Right lobe of liver (tissue), 6 donors: Measurements from ENCODE around the gene FOXB1. TPM values are rescaled to one million over a fixed set of nuclear protein-coding genes. Genes with fewer than 3 reads are reported as not detected.
A peak's percentile ranks its signal among the peaks of the same experiment; 100 is the strongest.

Experiments
- ATAC-seq, 4 donors: fragments of 200-7000 bp; cut with Tn5 transposase; one replicate each; pipeline ENCODE4 v1.9.1; 2020; ENCODE audit warnings: mild to moderate bottlenecking in 4 of 4, moderate library complexity in 4 of 4
- DNase-seq, 3 donors: peaks; one replicate each; pipeline ENCODE4 v3.0.0-alpha.2; 2020
- H3K27ac ChIP-seq, 3 donors: fragments of 200-600 bp; one replicate each; pipeline ENCODE4 v1.8.0; 2022
- H3K27me3 ChIP-seq, 2 donors: fragments of 200-600 bp; one replicate each; pipeline ENCODE4 v1.8.0; 2022
- H3K36me3 ChIP-seq, 4 donors: fragments of 200-600 bp; sonication (generic) in 1 of 4; one replicate each; pipeline versions ENCODE4 v1.5.1 to v1.8.0; 2017 to 2022; ENCODE audit warnings: control low read depth in 1 of 4
- H3K4me1 ChIP-seq, 4 donors: fragments of 200-600 bp; sonication (generic) in 1 of 4; one replicate each; pipeline versions ENCODE4 v1.5.1 to v1.8.0; 2017 to 2022; ENCODE audit warnings: control low read depth in 1 of 4
- H3K4me3 ChIP-seq, 3 donors: fragments of 200-600 bp; one replicate each; pipeline ENCODE4 v1.8.0; 2022
- H3K9me3 ChIP-seq, 4 donors: fragments of 200-600 bp; sonication (generic) in 1 of 4; one replicate each; pipeline versions ENCODE4 v1.5.1 to v1.8.0; 2017 to 2022; ENCODE audit warnings: control low read depth in 1 of 4
- POLR2A ChIP-seq: fragments of 450-650 bp; IDR thresholded peaks from one replicate; pipeline ENCODE4 v1.6.1; 2017; ENCODE audit warnings: antibody characterized with exemption, mild to moderate bottlenecking
- WGBS: methylation state at CpG from one replicate; pipeline ENCODE4 v1.1.6; 2018; ENCODE audit warnings: low coverage, low lambda C conversion rate; ENCODE audit not compliant: insufficient coverage; ENCODE audit errors: missing lambda C conversion rate; 5-methylcytosine and 5-hydroxymethylcytosine counted together
- intact Hi-C, 2 donors: fragments of 100-400 bp; cut with DNase I; formaldehyde crosslinking; loops; one replicate each; pipeline versions ENCODE4 v1.11.2 to v1.14.1; 2022
- total RNA-seq, 6 experiments: library from RNA; depleted of rRNA in 2 of 6; stranded (reverse); fragments of >200 nt in 2 of 6; fragmentation: NEBNext Ultra II Directional in 3 of 6; extraction: Animal tissue kit (Norgen Biotek cat#: 25700) in 3 of 6; gene quantifications; one replicate each; pipeline versions ENCODE4 v1.1.0 to v1.2.4, GENCODE V29; 2016 to 2023
- TF ChIP-seq, protein P1 (sequence below), 4 donors: fragments of 200-600 bp in 3 of 4; fragments of 450-650 bp in 1 of 4; IDR thresholded peaks; one replicate each; pipeline versions ENCODE4 v1.5.1 to v1.8.0; 2016 to 2022; ENCODE audit warnings: antibody characterized with exemption in 4 of 4, mild to moderate bottlenecking in 2 of 4
- donor health status: DM: no; HTN: yes; CAD: no.
- donor health status: DM: no; HTN: no; CAD: no.
- donor health status: DM: no; HTN: no; CAD: no.
- donor health status: DM: no; HTN: yes; CAD: no.
- donor health status: DM: no; HTN: yes; CAD: no.

FOXB1 gene
- total RNA-seq, 6 experiments from 2014 or later: not detected

DNA sequence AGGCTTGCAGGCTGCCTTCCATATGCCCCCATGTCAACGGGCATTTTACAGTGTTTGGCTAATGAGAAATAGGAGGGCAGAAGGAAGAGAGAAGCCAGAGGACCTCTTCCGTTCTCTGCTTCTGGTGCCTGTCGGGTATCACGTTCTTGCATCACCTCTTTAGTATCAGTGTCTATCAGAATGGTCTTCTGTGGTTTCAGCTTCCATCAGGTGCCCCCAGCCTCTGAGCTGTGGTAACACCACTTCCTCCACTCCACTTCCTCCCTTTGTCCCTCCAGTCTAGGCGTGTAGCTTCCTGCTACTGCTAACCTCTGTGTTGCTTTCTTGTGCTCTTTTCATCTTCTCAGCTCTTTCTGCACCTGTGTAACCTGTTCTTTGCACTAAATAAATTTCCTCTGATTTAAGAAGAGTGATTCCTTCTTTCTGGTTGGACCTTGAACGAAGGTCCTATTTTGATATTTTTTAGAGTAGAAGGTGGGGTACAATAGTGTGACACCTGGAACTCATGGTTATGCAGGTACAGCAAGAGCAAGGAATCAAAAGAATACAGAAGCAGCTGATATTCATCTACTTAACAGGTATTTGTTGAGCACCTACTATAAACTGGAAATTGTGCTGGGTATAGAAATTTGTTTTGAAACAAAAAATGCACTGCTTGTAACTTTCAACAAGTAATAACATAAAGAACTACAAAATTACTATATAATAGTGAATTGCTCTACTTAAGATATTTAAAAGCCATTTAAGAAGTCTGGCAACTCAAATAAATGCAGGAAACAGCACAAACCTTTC lies 27.4 kb upstream of the FOXB1 start:
- DNase-seq (no peak), ATAC-seq (peak in 2 of 4 donors; percentile 35 to 48)
- TF ChIP-seq, protein P1, sequence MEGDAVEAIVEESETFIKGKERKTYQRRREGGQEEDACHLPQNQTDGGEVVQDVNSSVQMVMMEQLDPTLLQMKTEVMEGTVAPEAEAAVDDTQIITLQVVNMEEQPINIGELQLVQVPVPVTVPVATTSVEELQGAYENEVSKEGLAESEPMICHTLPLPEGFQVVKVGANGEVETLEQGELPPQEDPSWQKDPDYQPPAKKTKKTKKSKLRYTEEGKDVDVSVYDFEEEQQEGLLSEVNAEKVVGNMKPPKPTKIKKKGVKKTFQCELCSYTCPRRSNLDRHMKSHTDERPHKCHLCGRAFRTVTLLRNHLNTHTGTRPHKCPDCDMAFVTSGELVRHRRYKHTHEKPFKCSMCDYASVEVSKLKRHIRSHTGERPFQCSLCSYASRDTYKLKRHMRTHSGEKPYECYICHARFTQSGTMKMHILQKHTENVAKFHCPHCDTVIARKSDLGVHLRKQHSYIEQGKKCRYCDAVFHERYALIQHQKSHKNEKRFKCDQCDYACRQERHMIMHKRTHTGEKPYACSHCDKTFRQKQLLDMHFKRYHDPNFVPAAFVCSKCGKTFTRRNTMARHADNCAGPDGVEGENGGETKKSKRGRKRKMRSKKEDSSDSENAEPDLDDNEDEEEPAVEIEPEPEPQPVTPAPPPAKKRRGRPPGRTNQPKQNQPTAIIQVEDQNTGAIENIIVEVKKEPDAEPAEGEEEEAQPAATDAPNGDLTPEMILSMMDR (IDR thresholded peaks at IDR 0.05): no peak
- TF ChIP-seq POLR2A: no peak
- 37% methylated on average over 5 of the region's 6 CpGs for WGBS
- H3K36me3 ChIP-seq: no peaks in the 10 kb centered on the region
- no peaks in the 10 kb centered on the region for H3K4me1 ChIP-seq
- intact Hi-C loops: no loop called here
- no peaks in the 10 kb centered on the region for H3K9me3 ChIP-seq
- peaks cover 0 to 5% of the 10 kb centered on the region in 2 donors for H3K27me3 ChIP-seq
- no peak overlapping the region for H3K27ac ChIP-seq
- H3K4me3 ChIP-seq: no peak overlapping the region

DNA sequence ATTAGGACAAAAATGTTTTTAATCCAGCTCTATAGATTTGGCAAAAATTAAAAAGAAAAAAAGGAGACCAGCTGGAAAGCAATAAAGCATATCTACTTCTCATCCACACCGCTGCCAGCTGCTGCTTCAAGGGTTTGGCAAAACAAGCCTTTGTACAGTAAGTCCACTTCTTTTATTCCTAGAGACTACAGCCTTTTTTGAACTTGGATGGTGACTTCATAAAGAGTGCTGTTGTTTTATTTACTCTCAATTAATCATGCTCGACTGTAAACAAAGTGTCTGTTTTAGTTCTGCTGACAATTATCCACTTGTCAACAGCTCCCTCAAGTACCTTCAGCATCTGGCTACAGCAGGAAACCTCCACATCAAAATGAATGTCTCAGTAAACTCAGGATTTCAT lies 12.3 kb upstream of the FOXB1 start:
- TF ChIP-seq, protein P1 (IDR thresholded peaks at IDR 0.05): no peak
- no peak for TF ChIP-seq POLR2A
- H3K4me1 ChIP-seq: peaks cover 0 to under 1% (median 0%) of the 10 kb centered on the region in 4 donors
- H3K4me3 ChIP-seq: no peak overlapping the region
- no peak overlapping the region for H3K27ac ChIP-seq
- 33% methylated on average over 2 of the region's 2 CpGs for WGBS
- ATAC-seq (no peak), DNase-seq (no peak)
- peaks cover 25 to 35% of the 10 kb centered on the region in 2 donors for H3K27me3 ChIP-seq
- no peaks in the 10 kb centered on the region for H3K9me3 ChIP-seq
- intact Hi-C loops: no loop called here
- no peaks in the 10 kb centered on the region for H3K36me3 ChIP-seq

- intact Hi-C loops: no loop called here
- H3K4me1 ChIP-seq: peaks cover 0 to 4% (median 0%) of the 10 kb centered on the region in 4 donors
- no peaks in the 10 kb centered on the region for H3K9me3 ChIP-seq
- no peak for TF ChIP-seq POLR2A
- TF ChIP-seq, protein P1 (IDR thresholded peaks at IDR 0.05): no peak
- ATAC-seq (no peak), DNase-seq (no peak)
- no peak overlapping the region for H3K4me3 ChIP-seq
- WGBS: 24% methylated on average over 16 of the region's 35 CpGs
- H3K27ac ChIP-seq: no peak overlapping the region
- H3K36me3 ChIP-seq: no peaks in the 10 kb centered on the region
- peaks cover 27 to 44% of the 10 kb centered on the region in 2 donors for H3K27me3 ChIP-seq
Observed at GRCh38 chr15:59993041-59993750, 10.9 kb upstream of the FOXB1 start.

DNA sequence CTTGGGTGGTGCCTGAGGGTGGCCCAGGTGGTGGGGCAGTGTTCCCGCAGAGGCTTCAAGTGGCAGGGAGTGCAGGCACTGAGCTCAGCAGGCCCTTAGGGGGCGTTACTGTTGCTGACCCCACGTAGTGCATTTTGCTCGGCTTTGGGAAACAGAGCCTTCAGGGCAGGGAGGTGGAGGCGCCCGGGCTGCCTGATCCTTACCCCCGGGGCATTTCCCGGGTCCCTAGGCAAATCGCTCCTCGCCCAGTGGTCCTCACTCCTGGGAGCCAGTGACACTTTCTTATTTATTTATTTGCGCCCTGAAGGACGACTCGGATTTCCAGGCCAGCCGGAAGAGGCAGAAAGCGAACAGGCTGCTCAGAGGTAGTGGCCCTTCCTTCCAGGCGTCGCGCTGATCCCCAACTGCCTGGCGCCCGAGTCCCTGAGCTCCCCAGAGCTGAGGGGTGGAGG lies 10.1 kb upstream of the FOXB1 start:
- Histone ChIP-seq H3K27me3 (peaks cover 34 to 52% of the 10 kb centered on the region in 2 donors), H3K27ac (no peak overlapping the region), H3K9me3 (no peaks in the 10 kb centered on the region), H3K36me3 (no peaks in the 10 kb centered on the region), H3K4me1 (peaks cover 0 to 4% (median 0%) of the 10 kb centered on the region in 4 donors), H3K4me3 (no peak overlapping the region)
- ATAC-seq (no peak), DNase-seq (no peak)
- intact Hi-C loops: no loop called here
- TF ChIP-seq, protein P1 (IDR thresholded peaks at IDR 0.05): no peak
- no peak for TF ChIP-seq POLR2A
- 0% methylated on average over 12 of the region's 20 CpGs for WGBS
